ENCODE measurements around the gene PCMTD2.
A peak's percentile ranks its signal among the peaks of the same experiment; 100 is the strongest.

The PCMTD2 gene

GRCh38 chr20:64210656-64211369 lies 44.7 kb upstream of the PCMTD2 start:
- DNase-seq (ENCODE audit: low spot score), result no peak
- ATAC-seq (ENCODE audit: low read depth), result peak; percentile 7; the same call in 2 of the 3 replicates
- no peaks in the 10 kb centered on the region for H3K36me3 ChIP-seq (ENCODE audit: low read depth)
- no peaks in the 10 kb centered on the region for H3K27me3 ChIP-seq (ENCODE audit: insufficient read depth, poor library complexity, severe bottlenecking)
- TF ChIP-seq CTCF (IDR thresholded peaks at IDR 0.05; ENCODE audit: poor library complexity, severe bottlenecking), result no peak
- H3K9me3 ChIP-seq (ENCODE audit: severe bottlenecking), result no peaks in the 10 kb centered on the region
- no peak overlapping the region for H3K4me3 ChIP-seq (ENCODE audit: severe bottlenecking)
- H3K27ac ChIP-seq (ENCODE audit: poor library complexity, severe bottlenecking), result no peak overlapping the region
- peaks cover 4% of the 10 kb centered on the region for H3K4me1 ChIP-seq (ENCODE audit: insufficient read depth, poor library complexity, severe bottlenecking)

- ATAC-seq (ENCODE audit: low read depth) (no peak), DNase-seq (ENCODE audit: low spot score) (no peak)
- Histone ChIP-seq H3K9me3 (ENCODE audit: severe bottlenecking) (no peaks in the 10 kb centered on the region), H3K4me3 (ENCODE audit: severe bottlenecking) (no peak overlapping the region), H3K36me3 (ENCODE audit: low read depth) (no peaks in the 10 kb centered on the region), H3K4me1 (ENCODE audit: insufficient read depth, poor library complexity, severe bottlenecking) (no peaks in the 10 kb centered on the region), H3K27ac (ENCODE audit: poor library complexity, severe bottlenecking) (no peak overlapping the region), H3K27me3 (ENCODE audit: insufficient read depth, poor library complexity, severe bottlenecking) (no peaks in the 10 kb centered on the region)
- no peak for TF ChIP-seq CTCF (IDR thresholded peaks at IDR 0.05; ENCODE audit: poor library complexity, severe bottlenecking)
Measured at GRCh38 chr20:64211874-64212658, 43.5 kb upstream of the PCMTD2 start.

GRCh38 chr20:64212755-64213154 lies 42.8 kb upstream of the PCMTD2 start:
- DNase-seq (ENCODE audit: low spot score) (no peak), ATAC-seq (ENCODE audit: low read depth) (0 out of 3 replicates have a peak, but pooled peaks have one; percentile 3)
- H3K9me3 ChIP-seq (ENCODE audit: severe bottlenecking), result no peaks in the 10 kb centered on the region
- no peak overlapping the region for H3K27ac ChIP-seq (ENCODE audit: poor library complexity, severe bottlenecking)
- no peaks in the 10 kb centered on the region for H3K36me3 ChIP-seq (ENCODE audit: low read depth)
- H3K4me3 ChIP-seq (ENCODE audit: severe bottlenecking), result no peak overlapping the region
- no peaks in the 10 kb centered on the region for H3K27me3 ChIP-seq (ENCODE audit: insufficient read depth, poor library complexity, severe bottlenecking)
- H3K4me1 ChIP-seq (ENCODE audit: insufficient read depth, poor library complexity, severe bottlenecking), result peaks cover 1% of the 10 kb centered on the region
- TF ChIP-seq CTCF (IDR thresholded peaks at IDR 0.05; ENCODE audit: poor library complexity, severe bottlenecking), result no peak

- Histone ChIP-seq H3K4me3 (ENCODE audit: severe bottlenecking) (no peak overlapping the region), H3K27ac (ENCODE audit: poor library complexity, severe bottlenecking) (no peak overlapping the region), H3K9me3 (ENCODE audit: severe bottlenecking) (no peaks in the 10 kb centered on the region), H3K36me3 (ENCODE audit: low read depth) (no peaks in the 10 kb centered on the region), H3K4me1 (ENCODE audit: insufficient read depth, poor library complexity, severe bottlenecking) (peaks cover 5% of the 10 kb centered on the region), H3K27me3 (ENCODE audit: insufficient read depth, poor library complexity, severe bottlenecking) (no peaks in the 10 kb centered on the region)
- TF ChIP-seq CTCF (IDR thresholded peaks at IDR 0.05; ENCODE audit: poor library complexity, severe bottlenecking), result no peak
- ATAC-seq (ENCODE audit: low read depth) (no peak), DNase-seq (ENCODE audit: low spot score) (no peak)
Measured at GRCh38 chr20:64214113-64214512, 41.4 kb upstream of the PCMTD2 start.

All from RWPE2 (cell line).